ENCODE measurements around the gene CCL21.
"Not testable (repeated sequence)": the region's sequence is repeated elsewhere in the genome, so short reads cannot be mapped to it uniquely, and the experiment has no call there.

DNA sequence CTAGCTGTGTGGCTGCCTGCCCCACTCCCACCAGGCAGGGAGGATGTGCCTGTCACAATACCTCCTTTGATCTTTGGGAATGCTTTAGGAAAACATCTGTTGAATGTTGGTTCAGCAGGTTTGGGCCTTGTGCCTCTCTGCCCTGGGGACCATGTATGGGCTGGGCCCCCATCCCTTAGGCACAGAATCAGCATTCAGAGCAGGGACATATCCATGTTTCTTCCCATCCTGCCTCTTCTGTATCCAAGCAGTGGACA, 9.8 kb upstream of the CCL21 start:
- TF ChIP-seq, protein P1, sequence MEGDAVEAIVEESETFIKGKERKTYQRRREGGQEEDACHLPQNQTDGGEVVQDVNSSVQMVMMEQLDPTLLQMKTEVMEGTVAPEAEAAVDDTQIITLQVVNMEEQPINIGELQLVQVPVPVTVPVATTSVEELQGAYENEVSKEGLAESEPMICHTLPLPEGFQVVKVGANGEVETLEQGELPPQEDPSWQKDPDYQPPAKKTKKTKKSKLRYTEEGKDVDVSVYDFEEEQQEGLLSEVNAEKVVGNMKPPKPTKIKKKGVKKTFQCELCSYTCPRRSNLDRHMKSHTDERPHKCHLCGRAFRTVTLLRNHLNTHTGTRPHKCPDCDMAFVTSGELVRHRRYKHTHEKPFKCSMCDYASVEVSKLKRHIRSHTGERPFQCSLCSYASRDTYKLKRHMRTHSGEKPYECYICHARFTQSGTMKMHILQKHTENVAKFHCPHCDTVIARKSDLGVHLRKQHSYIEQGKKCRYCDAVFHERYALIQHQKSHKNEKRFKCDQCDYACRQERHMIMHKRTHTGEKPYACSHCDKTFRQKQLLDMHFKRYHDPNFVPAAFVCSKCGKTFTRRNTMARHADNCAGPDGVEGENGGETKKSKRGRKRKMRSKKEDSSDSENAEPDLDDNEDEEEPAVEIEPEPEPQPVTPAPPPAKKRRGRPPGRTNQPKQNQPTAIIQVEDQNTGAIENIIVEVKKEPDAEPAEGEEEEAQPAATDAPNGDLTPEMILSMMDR (IDR thresholded peaks at IDR 0.05; ENCODE audit: insufficient read depth, low read length) = not testable (repeated sequence)
- TF ChIP-seq, protein P2, sequence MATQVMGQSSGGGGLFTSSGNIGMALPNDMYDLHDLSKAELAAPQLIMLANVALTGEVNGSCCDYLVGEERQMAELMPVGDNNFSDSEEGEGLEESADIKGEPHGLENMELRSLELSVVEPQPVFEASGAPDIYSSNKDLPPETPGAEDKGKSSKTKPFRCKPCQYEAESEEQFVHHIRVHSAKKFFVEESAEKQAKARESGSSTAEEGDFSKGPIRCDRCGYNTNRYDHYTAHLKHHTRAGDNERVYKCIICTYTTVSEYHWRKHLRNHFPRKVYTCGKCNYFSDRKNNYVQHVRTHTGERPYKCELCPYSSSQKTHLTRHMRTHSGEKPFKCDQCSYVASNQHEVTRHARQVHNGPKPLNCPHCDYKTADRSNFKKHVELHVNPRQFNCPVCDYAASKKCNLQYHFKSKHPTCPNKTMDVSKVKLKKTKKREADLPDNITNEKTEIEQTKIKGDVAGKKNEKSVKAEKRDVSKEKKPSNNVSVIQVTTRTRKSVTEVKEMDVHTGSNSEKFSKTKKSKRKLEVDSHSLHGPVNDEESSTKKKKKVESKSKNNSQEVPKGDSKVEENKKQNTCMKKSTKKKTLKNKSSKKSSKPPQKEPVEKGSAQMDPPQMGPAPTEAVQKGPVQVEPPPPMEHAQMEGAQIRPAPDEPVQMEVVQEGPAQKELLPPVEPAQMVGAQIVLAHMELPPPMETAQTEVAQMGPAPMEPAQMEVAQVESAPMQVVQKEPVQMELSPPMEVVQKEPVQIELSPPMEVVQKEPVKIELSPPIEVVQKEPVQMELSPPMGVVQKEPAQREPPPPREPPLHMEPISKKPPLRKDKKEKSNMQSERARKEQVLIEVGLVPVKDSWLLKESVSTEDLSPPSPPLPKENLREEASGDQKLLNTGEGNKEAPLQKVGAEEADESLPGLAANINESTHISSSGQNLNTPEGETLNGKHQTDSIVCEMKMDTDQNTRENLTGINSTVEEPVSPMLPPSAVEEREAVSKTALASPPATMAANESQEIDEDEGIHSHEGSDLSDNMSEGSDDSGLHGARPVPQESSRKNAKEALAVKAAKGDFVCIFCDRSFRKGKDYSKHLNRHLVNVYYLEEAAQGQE (IDR thresholded peaks at IDR 0.05; ENCODE audit: insufficient replicate concordance, low read depth) = not testable (repeated sequence)
- TF ChIP-seq GABPA, POLR2AphosphoS5 (IDR thresholded peaks at IDR 0.05; ENCODE audit: low read depth): not testable (repeated sequence)
